ENCODE measurements around the gene SYPL1. TPM values are rescaled to one million over a fixed set of nuclear protein-coding genes. Genes with fewer than 3 reads are reported as not detected.

SYPL1 gene
- polyA plus RNA-seq, 1 donor: 97.0 TPM

DNA sequence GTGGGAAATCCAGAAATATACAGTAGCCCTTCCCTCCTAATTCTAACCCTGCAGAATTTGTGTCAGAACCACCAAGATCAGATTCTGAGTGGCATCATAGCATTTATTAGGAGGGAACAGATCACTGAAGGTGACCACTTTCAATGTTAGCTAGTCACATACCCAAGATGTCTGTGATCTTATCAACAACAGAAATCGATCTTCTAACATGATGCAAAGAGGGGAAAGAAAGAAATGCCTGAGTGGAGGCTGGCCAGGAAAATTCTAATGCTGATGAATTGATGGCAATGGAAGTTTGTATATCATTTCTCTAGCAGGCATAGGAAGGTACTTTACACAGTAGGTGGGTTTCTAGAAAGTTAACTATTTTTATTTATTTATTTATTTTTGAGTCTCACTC lies 10.6 kb upstream of the SYPL1 start:
- H3K27ac ChIP-seq (ENCODE audit: low read length): no peak overlapping the region
- DNase-seq: no peak
- no CpG with 5 or more reads among the region's 1 CpG for WGBS (ENCODE audit: insufficient coverage, low lambda C conversion rate)
- no peaks in the 10 kb centered on the region for H3K36me3 ChIP-seq (ENCODE audit: control insufficient read depth, insufficient read depth, low read length)
- no peaks in the 10 kb centered on the region for H3K27me3 ChIP-seq (ENCODE audit: control insufficient read depth, insufficient read depth, low read length)
- H3K4me1 ChIP-seq (ENCODE audit: control insufficient read depth, insufficient read depth, low read length): peaks cover 4% of the 10 kb centered on the region
- no peak overlapping the region for H3K4me3 ChIP-seq (ENCODE audit: low read length)
- no peaks in the 10 kb centered on the region for H3K9me3 ChIP-seq (ENCODE audit: control insufficient read depth, low read depth, low read length)

DNA sequence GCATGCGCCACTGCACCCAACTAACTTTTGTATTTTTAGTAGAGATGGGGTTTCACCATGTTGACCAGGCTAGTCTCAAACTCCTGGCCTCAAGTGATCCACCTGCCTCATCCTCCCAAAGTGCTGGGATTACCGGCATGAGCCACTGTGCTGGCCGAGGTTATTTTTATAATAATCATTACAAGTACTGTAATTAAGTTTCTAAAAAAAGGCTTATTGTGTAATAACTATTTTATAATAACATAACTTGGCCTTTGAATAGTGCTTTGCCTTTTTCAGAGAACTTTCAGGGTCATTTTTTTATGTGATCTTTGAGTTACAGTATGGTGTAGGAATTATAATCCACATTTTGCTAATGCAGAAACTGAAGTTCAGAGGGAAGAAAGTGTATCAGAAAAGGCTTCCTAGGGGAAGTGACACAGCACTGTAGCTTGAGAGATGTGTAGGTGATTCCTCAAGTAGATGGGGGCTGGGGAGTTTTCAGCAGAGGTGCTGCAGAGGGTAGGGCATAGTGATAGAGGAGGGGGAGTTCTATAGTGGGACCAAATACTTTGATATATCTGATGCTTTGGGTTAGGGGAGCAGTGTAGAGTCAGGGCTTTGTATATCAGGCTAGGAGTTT lies 9.2 kb upstream of the SYPL1 start:
- Histone ChIP-seq H3K36me3 (ENCODE audit: control insufficient read depth, insufficient read depth, low read length) (no peaks in the 10 kb centered on the region), H3K4me1 (ENCODE audit: control insufficient read depth, insufficient read depth, low read length) (peaks cover 4% of the 10 kb centered on the region), H3K27ac (ENCODE audit: low read length) (no peak overlapping the region), H3K9me3 (ENCODE audit: control insufficient read depth, low read depth, low read length) (no peaks in the 10 kb centered on the region), H3K4me3 (ENCODE audit: low read length) (no peak overlapping the region), H3K27me3 (ENCODE audit: control insufficient read depth, insufficient read depth, low read length) (no peaks in the 10 kb centered on the region)
- DNase-seq: no peak
- WGBS (ENCODE audit: insufficient coverage, low lambda C conversion rate): no CpG with 5 or more reads among the region's 3 CpGs

DNA sequence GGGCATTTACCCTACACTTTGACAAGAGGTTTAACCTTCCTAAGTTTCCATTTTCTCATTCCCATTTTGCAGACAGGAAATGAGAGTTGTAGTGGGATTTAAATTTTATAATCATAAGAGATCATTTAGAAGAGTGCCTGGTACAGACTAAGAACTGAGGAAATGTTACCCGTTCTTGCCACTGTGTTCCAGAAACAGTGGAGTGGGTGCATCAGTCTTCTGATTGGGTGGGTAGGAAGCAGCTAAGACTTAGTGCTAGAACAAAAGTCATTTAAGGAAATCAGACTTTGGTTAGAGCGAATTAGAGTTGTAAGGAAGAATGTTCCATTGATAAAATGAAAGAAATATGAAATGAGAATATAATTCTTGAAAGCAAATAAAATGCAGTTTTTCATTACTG lies 8.4 kb upstream of the SYPL1 start:
- DNase-seq: no peak
- no peaks in the 10 kb centered on the region for H3K27me3 ChIP-seq (ENCODE audit: control insufficient read depth, insufficient read depth, low read length)
- H3K4me1 ChIP-seq (ENCODE audit: control insufficient read depth, insufficient read depth, low read length): peaks cover 4% of the 10 kb centered on the region
- H3K27ac ChIP-seq (ENCODE audit: low read length): no peak overlapping the region
- H3K4me3 ChIP-seq (ENCODE audit: low read length): no peak overlapping the region
- WGBS (ENCODE audit: insufficient coverage, low lambda C conversion rate): 100% methylated on average over 1 of the region's 2 CpGs
- H3K9me3 ChIP-seq (ENCODE audit: control insufficient read depth, low read depth, low read length): no peaks in the 10 kb centered on the region
- no peaks in the 10 kb centered on the region for H3K36me3 ChIP-seq (ENCODE audit: control insufficient read depth, insufficient read depth, low read length)

DNA sequence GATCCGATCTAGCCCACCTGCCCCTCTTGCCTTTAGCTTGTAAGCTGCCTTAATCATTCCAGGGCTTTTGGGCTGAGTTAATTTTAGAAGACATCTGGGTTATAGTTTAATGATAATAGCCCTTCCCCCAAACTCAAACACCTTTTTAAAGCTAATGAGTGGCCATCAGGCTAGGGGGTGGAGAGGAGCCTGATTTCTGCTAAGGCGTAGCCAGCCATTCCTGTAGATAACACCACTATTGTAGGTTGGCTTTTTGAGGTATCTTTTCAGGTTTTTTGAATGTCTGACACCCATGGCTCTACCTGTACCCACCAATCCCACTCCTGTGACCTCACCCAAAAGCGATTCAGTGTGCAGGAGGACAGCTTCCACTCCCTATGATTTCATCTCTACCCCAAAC lies 7.6 kb upstream of the SYPL1 start:
- no peak overlapping the region for H3K4me3 ChIP-seq (ENCODE audit: low read length)
- no peaks in the 10 kb centered on the region for H3K9me3 ChIP-seq (ENCODE audit: control insufficient read depth, low read depth, low read length)
- H3K4me1 ChIP-seq (ENCODE audit: control insufficient read depth, insufficient read depth, low read length): peaks cover 4% of the 10 kb centered on the region
- H3K27me3 ChIP-seq (ENCODE audit: control insufficient read depth, insufficient read depth, low read length): no peaks in the 10 kb centered on the region
- no CpG with 5 or more reads among the region's 3 CpGs for WGBS (ENCODE audit: insufficient coverage, low lambda C conversion rate)
- no peak for DNase-seq
- no peaks in the 10 kb centered on the region for H3K36me3 ChIP-seq (ENCODE audit: control insufficient read depth, insufficient read depth, low read length)
- H3K27ac ChIP-seq (ENCODE audit: low read length): no peak overlapping the region

DNA sequence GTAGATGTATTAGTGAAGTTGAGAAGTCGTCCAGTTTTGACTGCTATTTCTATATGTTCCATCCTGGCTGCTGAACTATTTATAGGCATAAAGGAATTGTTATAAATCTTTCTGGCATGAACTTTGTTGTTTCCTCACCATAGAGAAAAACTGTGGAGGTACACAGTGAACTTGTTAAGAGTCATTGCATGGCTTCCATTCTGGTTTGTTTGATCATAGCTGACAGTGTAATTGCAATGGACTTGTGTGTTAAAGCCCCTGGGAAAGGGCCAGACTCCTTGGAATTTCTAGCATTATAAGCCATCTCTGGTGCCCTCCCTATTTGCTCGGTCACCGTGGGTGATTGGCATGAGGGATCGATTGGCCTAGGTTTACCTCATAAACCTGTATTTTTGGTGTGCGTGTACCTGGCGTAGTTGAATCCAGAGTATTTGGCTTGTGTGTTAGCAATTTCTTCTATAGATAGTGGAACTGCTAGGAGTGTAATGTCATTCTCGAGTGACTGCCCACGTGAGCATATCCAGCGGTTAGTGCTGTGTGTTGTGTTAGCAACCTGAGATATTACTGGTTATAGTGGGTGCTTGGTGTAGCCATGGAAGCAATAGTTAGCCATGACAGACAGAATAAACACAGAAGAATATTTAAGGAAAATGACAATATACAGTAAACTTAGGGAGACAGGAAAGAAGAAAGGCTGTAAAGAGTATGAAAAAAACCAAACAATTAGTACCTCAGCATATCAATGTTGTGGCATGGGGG lies 5.9 kb upstream of the SYPL1 start:
- no CpG with 5 or more reads among the region's 9 CpGs for WGBS (ENCODE audit: insufficient coverage, low lambda C conversion rate)
- peaks cover 4% of the 10 kb centered on the region for H3K4me1 ChIP-seq (ENCODE audit: control insufficient read depth, insufficient read depth, low read length)
- no peak overlapping the region for H3K27ac ChIP-seq (ENCODE audit: low read length)
- no peaks in the 10 kb centered on the region for H3K36me3 ChIP-seq (ENCODE audit: control insufficient read depth, insufficient read depth, low read length)
- no peak for DNase-seq
- no peaks in the 10 kb centered on the region for H3K27me3 ChIP-seq (ENCODE audit: control insufficient read depth, insufficient read depth, low read length)
- no peak overlapping the region for H3K4me3 ChIP-seq (ENCODE audit: low read length)
- no peaks in the 10 kb centered on the region for H3K9me3 ChIP-seq (ENCODE audit: control insufficient read depth, low read depth, low read length)

DNA sequence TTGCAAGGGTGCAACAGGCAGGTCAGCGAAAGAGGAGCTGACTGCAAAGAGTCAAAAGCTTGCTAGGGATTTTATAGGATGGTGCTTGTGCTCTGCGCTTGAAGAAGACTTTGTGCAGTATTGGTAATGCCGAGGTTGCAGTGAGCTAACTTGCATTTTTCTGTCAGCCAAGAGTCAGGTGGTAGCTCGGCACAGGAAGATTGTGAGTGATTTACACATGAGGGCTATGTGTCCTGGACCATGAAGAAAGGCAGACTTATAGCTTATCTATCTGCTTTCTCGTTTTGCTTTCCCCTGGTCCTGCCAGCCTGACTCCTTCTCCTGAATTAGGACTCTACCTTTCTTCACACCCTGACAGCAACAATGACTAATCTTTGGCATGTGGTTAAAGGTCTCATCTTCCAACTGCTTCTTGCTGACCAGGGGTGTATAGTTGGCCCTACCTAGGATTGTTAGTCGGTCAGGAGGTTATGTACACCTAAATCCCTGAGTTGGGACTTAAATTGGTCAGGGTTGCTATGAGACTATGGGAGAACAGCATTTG lies 4.1 kb upstream of the SYPL1 start:
- 100% methylated on average over 1 of the region's 6 CpGs for WGBS (ENCODE audit: insufficient coverage, low lambda C conversion rate)
- no peak overlapping the region for H3K27ac ChIP-seq (ENCODE audit: low read length)
- H3K4me1 ChIP-seq (ENCODE audit: control insufficient read depth, insufficient read depth, low read length): peaks cover 7% of the 10 kb centered on the region
- H3K36me3 ChIP-seq (ENCODE audit: control insufficient read depth, insufficient read depth, low read length): no peaks in the 10 kb centered on the region
- H3K27me3 ChIP-seq (ENCODE audit: control insufficient read depth, insufficient read depth, low read length): no peaks in the 10 kb centered on the region
- no peak overlapping the region for H3K4me3 ChIP-seq (ENCODE audit: low read length)
- DNase-seq: no peak
- no peaks in the 10 kb centered on the region for H3K9me3 ChIP-seq (ENCODE audit: control insufficient read depth, low read depth, low read length)

DNA sequence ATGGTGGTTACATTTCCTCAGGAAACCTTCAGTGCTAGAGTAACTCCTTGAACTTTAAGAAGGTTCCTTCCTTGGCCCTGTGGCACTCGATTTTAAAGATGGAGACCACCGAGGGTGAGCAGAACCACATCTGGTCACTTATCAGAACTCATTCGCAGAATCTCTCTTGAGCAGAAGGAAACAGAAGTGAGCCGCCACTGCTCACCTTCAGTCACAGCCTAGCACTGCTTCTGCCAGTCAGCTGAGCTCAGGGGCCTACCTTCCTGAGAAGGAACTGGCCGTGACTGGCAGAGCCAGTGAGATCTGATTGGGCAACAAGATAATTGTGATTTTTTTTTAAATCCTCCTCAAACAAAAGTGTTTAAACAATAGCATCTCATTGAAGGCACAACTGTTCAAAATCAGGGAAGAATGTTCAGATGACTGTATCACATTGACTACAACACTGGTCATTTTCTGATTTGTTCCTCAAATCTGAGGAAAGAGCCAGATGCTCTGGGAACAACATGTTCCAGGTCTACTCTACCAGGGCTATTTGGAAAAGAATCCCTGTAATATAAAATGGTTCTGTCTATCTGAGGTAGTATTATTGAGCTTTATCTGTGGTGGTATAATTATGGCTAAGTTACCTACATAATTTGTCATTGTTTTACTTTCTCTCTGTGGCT lies 2.7 kb upstream of the SYPL1 start:
- Histone ChIP-seq H3K4me3 (ENCODE audit: low read length) (no peak overlapping the region), H3K9me3 (ENCODE audit: control insufficient read depth, low read depth, low read length) (no peaks in the 10 kb centered on the region), H3K27ac (ENCODE audit: low read length) (no peak overlapping the region), H3K27me3 (ENCODE audit: control insufficient read depth, insufficient read depth, low read length) (no peaks in the 10 kb centered on the region), H3K36me3 (ENCODE audit: control insufficient read depth, insufficient read depth, low read length) (no peaks in the 10 kb centered on the region), H3K4me1 (ENCODE audit: control insufficient read depth, insufficient read depth, low read length) (peaks cover 4% of the 10 kb centered on the region)
- no peak for DNase-seq
- no CpG with 5 or more reads among the region's 5 CpGs for WGBS (ENCODE audit: insufficient coverage, low lambda C conversion rate)

DNA sequence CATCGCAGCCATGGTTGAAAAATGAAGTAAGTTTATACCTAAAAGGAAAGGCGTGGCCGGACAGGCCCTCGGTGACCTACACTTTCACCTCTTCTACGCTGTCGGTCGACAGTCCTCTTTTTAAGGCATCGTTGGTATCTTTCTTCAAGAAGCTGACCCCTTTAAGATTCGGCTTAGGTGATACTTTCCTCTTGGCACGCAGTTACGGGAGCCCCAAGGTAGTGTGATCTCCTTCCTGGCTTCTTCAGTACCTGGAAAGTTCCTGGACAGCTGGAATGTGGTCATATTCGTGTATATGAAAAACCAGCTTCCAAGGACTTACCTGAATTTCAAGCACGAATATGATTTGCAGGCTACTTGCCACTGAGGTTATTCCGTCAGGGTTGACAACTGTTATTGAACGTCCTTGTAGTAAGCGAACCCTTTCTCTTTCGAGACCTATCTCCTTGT lies 885 bp upstream of the SYPL1 start:
- WGBS (ENCODE audit: insufficient coverage, low lambda C conversion rate): 100% methylated on average over 6 of the region's 17 CpGs
- H3K27ac ChIP-seq (ENCODE audit: low read length): peak overlapping the region; percentile 87
- H3K4me3 ChIP-seq (ENCODE audit: low read length): peak overlapping the region; percentile 53
- peak in 1 of 2 donors; percentile 14 for DNase-seq
- no peaks in the 10 kb centered on the region for H3K36me3 ChIP-seq (ENCODE audit: control insufficient read depth, insufficient read depth, low read length)
- H3K4me1 ChIP-seq (ENCODE audit: control insufficient read depth, insufficient read depth, low read length): peaks cover 6% of the 10 kb centered on the region
- H3K9me3 ChIP-seq (ENCODE audit: control insufficient read depth, low read depth, low read length): no peaks in the 10 kb centered on the region
- no peaks in the 10 kb centered on the region for H3K27me3 ChIP-seq (ENCODE audit: control insufficient read depth, insufficient read depth, low read length)

DNA sequence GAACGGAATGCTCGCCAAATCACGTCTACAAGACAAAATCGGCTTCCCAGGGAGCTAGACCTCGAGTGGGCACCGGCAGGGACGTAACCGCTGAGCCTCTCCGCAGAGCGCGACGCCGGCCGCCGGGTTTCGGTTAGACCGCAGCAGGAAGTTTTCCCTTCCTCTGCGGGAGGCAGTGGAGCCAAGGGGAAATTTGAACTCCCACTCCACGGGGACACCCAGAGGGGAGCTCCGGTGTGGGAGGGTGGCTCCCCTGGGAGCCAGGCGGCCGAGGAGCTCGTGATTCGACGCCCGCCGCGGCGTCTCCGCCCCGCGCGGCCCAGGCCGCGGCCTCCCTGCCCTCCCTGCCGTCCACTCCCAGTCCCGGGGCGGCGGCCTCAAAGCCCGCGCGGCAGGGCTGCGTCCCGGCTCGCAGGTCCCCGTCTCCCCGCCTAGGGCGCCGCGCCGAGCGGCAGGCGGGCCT lies 426 bp downstream of the SYPL1 start:
- peak; percentile 64 to 92 for DNase-seq
- Histone ChIP-seq H3K4me1 (ENCODE audit: control insufficient read depth, insufficient read depth, low read length) (peaks cover 6% of the 10 kb centered on the region), H3K27ac (ENCODE audit: low read length) (peak overlapping the region; percentile 89), H3K36me3 (ENCODE audit: control insufficient read depth, insufficient read depth, low read length) (no peaks in the 10 kb centered on the region), H3K9me3 (ENCODE audit: control insufficient read depth, low read depth, low read length) (no peaks in the 10 kb centered on the region), H3K27me3 (ENCODE audit: control insufficient read depth, insufficient read depth, low read length) (no peaks in the 10 kb centered on the region), H3K4me3 (ENCODE audit: low read length) (peak overlapping the region; percentile 53)
- no CpG with 5 or more reads among the region's 53 CpGs for WGBS (ENCODE audit: insufficient coverage, low lambda C conversion rate)

DNA sequence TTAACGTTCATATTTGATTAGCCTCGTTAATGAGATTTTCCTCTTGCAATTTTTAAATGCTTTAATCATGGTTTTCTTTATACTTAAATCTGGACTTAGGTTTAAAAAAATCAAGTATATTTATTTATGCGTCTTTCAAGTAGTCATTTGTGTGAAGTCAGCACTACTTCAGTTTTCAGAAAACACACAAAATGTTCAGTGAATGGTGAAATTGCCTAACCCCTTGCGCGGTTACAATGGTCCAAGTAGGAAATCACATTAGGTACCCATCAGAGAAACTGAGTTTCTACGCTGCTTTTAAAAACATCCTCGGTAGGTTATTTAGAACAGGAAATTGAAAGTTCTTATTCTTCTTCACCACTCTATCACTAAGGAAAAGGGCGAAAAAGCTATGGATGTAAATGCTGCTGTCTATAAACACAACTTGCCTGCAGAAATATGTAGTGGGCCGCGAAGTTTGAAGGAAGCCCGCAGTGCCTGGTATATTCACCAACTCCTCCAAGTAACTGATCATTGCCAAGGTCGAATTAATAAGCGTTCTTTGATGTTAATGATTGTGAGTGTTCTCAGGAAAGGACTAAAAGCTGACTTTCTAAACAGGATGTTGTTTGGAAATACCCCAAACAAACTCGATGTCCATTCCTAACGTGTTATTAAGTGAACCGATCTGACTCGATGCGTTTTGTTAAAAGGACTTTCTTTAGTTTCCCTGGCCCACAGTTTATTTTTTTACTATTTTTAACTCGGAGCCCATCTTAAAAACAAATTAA lies 1.0 kb downstream of the SYPL1 start:
- H3K36me3 ChIP-seq (ENCODE audit: control insufficient read depth, insufficient read depth, low read length): no peaks in the 10 kb centered on the region
- no peak for DNase-seq

More for the DNA sequence above, 1.0 kb downstream of the SYPL1 start:
- H3K27ac ChIP-seq (ENCODE audit: low read length): peak overlapping the region; percentile 89
- peak overlapping the region; percentile 53 for H3K4me3 ChIP-seq (ENCODE audit: low read length)
- H3K4me1 ChIP-seq (ENCODE audit: control insufficient read depth, insufficient read depth, low read length): peaks cover 6% of the 10 kb centered on the region
- H3K27me3 ChIP-seq (ENCODE audit: control insufficient read depth, insufficient read depth, low read length): no peaks in the 10 kb centered on the region
- H3K9me3 ChIP-seq (ENCODE audit: control insufficient read depth, low read depth, low read length): no peaks in the 10 kb centered on the region
- WGBS (ENCODE audit: insufficient coverage, low lambda C conversion rate): 3% methylated on average over 5 of the region's 19 CpGs

Data from large intestine (tissue), 3 donors.